ENCODE measurements around the gene SSH3. TPM values are rescaled to one million over a fixed set of nuclear protein-coding genes. Genes with fewer than 3 reads are reported as not detected.
A peak's percentile ranks its signal among the peaks of the same experiment; 100 is the strongest.

The SSH3 gene
- total RNA-seq, 1 donor from 2014 or later = 36.4 TPM

DNA sequence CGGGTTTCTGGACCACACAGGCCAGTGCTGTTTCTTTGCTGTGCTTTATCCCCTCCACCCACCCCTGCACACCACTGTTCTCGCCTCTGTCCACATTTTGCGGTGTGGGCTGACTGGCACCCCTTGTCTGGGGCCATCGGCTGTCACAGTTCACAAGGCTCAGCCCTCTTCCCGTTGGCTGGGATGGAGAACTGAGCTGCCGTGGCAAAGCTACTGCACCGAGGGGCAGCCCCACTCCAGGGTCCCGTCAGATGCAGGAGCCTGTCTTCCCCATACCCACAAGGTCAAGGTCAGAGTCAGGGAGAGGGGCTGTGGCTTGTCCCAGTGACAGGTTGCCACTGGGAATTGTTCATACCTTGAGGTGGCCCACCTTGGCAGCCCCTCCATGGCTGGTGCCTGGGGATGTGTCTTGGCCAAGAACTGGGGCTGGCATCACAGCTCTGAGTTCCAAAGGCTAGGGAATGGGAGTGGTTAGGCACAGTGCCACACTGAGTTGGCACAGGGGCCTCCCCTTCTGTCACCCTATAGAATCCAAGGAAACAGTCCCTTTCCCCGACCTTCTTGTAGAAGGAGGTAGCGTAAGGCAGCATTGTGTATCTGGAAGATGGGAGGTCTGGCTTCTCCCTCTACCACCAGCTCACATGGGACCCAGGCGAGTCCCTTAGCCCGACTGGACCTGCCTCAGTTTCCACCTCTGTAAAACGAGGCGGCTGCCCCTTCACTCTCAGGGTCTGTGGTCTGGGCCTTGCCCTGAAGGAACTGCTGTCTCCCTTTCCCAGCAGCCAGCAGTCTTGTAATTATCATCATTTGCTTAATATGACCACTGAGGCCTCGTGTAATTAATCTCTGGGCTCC lies 33.7 kb upstream of the SSH3 start:
- no peaks in the 10 kb centered on the region for H3K27me3 ChIP-seq
- peaks cover 15% of the 10 kb centered on the region for H3K36me3 ChIP-seq
- H3K27ac ChIP-seq = peak overlapping the region; percentile 93
- peak overlapping the region; percentile 93 for H3K4me3 ChIP-seq
- intact Hi-C loops (cut with DNase I) = no loop called here
- H3K9me3 ChIP-seq = no peaks in the 10 kb centered on the region
- no peak for ATAC-seq
- peaks cover 77% of the 10 kb centered on the region for H3K4me1 ChIP-seq
- peak; percentile 61 for DNase-seq
- TF ChIP-seq CTCF (IDR thresholded peaks at IDR 0.05) = no peak

DNA sequence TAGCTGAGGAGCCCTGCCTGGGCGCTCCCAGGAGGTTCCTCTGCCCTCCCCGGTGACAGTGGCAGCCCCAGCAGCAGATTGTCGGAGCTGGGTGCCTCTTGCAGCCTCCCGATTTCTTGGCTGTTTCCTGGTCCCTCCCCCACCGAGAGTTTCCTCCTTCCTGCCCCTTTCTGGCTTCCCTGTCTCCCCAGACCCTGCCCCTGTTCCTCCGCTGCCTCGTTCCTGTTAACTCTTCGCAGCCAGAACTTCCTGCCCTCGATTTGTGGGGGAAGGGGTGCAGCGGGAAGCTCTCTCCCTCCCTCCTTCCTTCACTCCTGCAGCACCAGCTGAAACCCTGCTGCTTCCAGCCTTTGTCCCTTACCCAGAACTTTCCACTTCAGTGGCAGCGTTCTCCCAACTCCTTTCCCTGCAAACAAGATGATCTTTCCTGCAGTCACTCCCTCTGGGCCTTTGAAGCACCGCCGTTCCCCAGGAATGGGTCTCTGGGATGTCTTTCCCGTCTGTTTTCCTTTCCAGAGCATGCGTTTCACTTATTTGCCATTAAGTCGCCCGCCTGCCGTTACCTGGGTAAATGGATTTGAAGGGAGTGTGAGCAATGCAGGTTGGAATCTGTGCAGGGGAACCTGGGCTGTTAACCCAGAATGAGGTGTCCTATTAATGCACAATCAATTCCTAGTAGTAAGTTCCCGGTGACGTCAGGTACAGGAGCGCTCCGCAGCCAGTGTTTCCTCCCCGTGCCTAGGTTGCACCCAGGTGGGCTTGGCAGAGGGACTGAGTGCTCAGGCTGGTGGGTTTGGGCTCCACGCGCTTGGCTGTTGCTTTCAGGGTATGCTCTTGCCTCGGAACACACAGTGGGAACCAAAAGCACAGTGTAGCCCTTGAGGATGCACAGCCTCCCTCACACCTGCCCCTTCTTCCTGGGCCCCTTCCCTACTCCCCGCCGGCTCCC lies 32.8 kb upstream of the SSH3 start:
- peaks cover 15% of the 10 kb centered on the region for H3K36me3 ChIP-seq
- no peaks in the 10 kb centered on the region for H3K9me3 ChIP-seq
- H3K4me3 ChIP-seq = peak overlapping the region; percentile 93
- intact Hi-C loops (cut with DNase I) = no loop called here
- H3K4me1 ChIP-seq = peaks cover 86% of the 10 kb centered on the region
- ATAC-seq (peak; percentile 8), DNase-seq (peak; percentile 67)
- peak overlapping the region; percentile 93 for H3K27ac ChIP-seq
- TF ChIP-seq CTCF (IDR thresholded peaks at IDR 0.05) = no peak
- no peaks in the 10 kb centered on the region for H3K27me3 ChIP-seq

GRCh38 chr11:67271205-67271540 lies 32.2 kb upstream of the SSH3 start:
- peak overlapping the region; percentile 93 for H3K4me3 ChIP-seq
- H3K9me3 ChIP-seq = no peaks in the 10 kb centered on the region
- no peak for DNase-seq
- intact Hi-C loops (cut with DNase I) = no loop called here
- no peaks in the 10 kb centered on the region for H3K27me3 ChIP-seq
- peaks cover 15% of the 10 kb centered on the region for H3K36me3 ChIP-seq
- peak overlapping the region; percentile 93 for H3K27ac ChIP-seq
- peaks cover 88% of the 10 kb centered on the region for H3K4me1 ChIP-seq
- no peak for TF ChIP-seq CTCF (IDR thresholded peaks at IDR 0.05)
- no peak for ATAC-seq

GRCh38 chr11:67271541-67272284 lies 31.6 kb upstream of the SSH3 start:
- H3K27me3 ChIP-seq = no peaks in the 10 kb centered on the region
- H3K27ac ChIP-seq = peak overlapping the region; percentile 93
- peak overlapping the region; percentile 93 for H3K4me3 ChIP-seq
- DNase-seq (peak; percentile 67), ATAC-seq (no peak)
- intact Hi-C loops (cut with DNase I) = no loop called here
- peaks cover 93% of the 10 kb centered on the region for H3K4me1 ChIP-seq
- H3K9me3 ChIP-seq = no peaks in the 10 kb centered on the region
- TF ChIP-seq CTCF (IDR thresholded peaks at IDR 0.05) = no peak
- peaks cover 15% of the 10 kb centered on the region for H3K36me3 ChIP-seq

Measured in upper lobe of right lung (tissue), 1 donor.